ENCODE measurements around the gene EFEMP1.

EFEMP1 gene

GRCh38 chr2:55922291-55922907, 1.2 kb downstream of the EFEMP1 start:
- H3K4me1 Mint-ChIP-seq (ENCODE audit: low read depth in 2 of 2) = peaks cover 0 to 1% of the 10 kb centered on the region in 2 donors
- ATAC-seq (replicated peaks) (no peak), DNase-seq (no peak)
- H3K36me3 Mint-ChIP-seq (ENCODE audit: insufficient read depth) = no peaks in the 10 kb centered on the region
- peaks cover 0 to 5% of the 10 kb centered on the region in 2 donors for H3K9me3 Mint-ChIP-seq
- no peak overlapping the region for H3K4me3 Mint-ChIP-seq
- peaks cover 22 to 26% of the 10 kb centered on the region in 2 donors for H3K27me3 Mint-ChIP-seq
- no peak overlapping the region for H3K27ac Mint-ChIP-seq

DNA sequence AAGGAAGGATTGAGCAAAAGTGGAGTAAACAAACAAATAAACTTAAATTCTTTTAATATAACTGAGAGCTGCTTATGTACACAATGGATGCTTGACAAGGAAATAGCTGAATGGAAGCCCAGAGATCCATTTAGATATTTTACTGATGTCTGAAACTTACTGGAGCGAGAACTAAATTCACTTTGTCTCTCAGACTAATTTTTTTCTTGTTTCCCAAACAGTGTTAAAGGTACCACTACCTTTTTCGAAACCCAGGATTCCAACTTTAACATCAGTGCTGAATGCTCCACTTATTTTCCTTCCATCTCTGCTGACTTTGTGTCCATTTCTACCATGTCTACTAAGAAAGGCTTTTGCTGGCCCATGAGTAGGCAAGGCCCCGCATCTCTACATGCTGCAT, 4.0 kb downstream of the EFEMP1 start:
- Mint-ChIP-seq H3K36me3 (ENCODE audit: insufficient read depth) (no peaks in the 10 kb centered on the region), H3K4me1 (ENCODE audit: low read depth in 2 of 2) (peaks cover 0 to 1% of the 10 kb centered on the region in 2 donors)

GRCh38 chr2:55918856-55919255, 4.7 kb downstream of the EFEMP1 start:
- peaks cover 0 to under 1% of the 10 kb centered on the region in 2 donors for H3K4me1 Mint-ChIP-seq (ENCODE audit: low read depth in 2 of 2)
- no peaks in the 10 kb centered on the region for H3K36me3 Mint-ChIP-seq (ENCODE audit: insufficient read depth)
- ATAC-seq (replicated peaks) (no peak), DNase-seq (no peak)
- peaks cover 15 to 21% of the 10 kb centered on the region in 2 donors for H3K27me3 Mint-ChIP-seq
- H3K27ac Mint-ChIP-seq = no peak overlapping the region
- H3K9me3 Mint-ChIP-seq = peaks cover 0 to 2% of the 10 kb centered on the region in 2 donors
- H3K4me3 Mint-ChIP-seq = no peak overlapping the region

More for the DNA sequence above, 4.0 kb downstream of the EFEMP1 start:
- H3K27ac Mint-ChIP-seq = no peak overlapping the region
- peaks cover 15 to 26% of the 10 kb centered on the region in 2 donors for H3K27me3 Mint-ChIP-seq
- no peak for ATAC-seq (replicated peaks)
- peaks cover 0 to 2% of the 10 kb centered on the region in 2 donors for H3K9me3 Mint-ChIP-seq
- no peak for DNase-seq
- H3K4me3 Mint-ChIP-seq = no peak overlapping the region

GRCh38 chr2:55917713-55918390, 5.7 kb downstream of the EFEMP1 start:
- H3K36me3 Mint-ChIP-seq (ENCODE audit: insufficient read depth) = no peaks in the 10 kb centered on the region
- no peak overlapping the region for H3K27ac Mint-ChIP-seq
- no peak for ATAC-seq (replicated peaks)
- no peak for DNase-seq
- H3K27me3 Mint-ChIP-seq = peaks cover 9 to 11% of the 10 kb centered on the region in 2 donors
- peaks cover 0 to 2% of the 10 kb centered on the region in 2 donors for H3K9me3 Mint-ChIP-seq
- no peaks in the 10 kb centered on the region for H3K4me1 Mint-ChIP-seq (ENCODE audit: low read depth in 2 of 2)
- H3K4me3 Mint-ChIP-seq = no peak overlapping the region

DNA sequence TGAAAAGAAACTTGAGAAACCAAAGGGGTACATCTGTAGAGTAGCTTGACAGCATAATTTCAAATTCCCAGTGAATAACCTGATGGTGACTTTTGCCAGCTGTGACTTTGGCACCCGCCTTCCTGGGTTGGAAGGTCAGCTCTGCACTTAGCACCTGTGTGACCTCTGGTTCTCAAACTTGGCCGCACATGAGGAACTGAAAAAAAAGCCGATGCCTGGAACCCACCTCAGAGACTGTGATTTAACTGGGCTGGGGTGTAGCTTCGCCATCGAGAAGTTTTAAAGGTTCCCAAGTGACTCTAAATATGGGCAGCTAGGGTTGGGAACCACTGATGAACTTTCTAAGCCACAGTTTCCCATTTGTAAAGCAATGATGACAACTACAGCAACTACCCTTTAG, 6.5 kb downstream of the EFEMP1 start:
- Mint-ChIP-seq H3K36me3 (ENCODE audit: insufficient read depth) (no peaks in the 10 kb centered on the region), H3K9me3 (peaks cover 0 to 2% of the 10 kb centered on the region in 2 donors), H3K27me3 (peaks cover 2 to 3% of the 10 kb centered on the region in 2 donors), H3K4me3 (no peak overlapping the region), H3K27ac (no peak overlapping the region), H3K4me1 (ENCODE audit: low read depth in 2 of 2) (no peaks in the 10 kb centered on the region)
- ATAC-seq (replicated peaks) (no peak), DNase-seq (no peak)

- DNase-seq = no peak
- Mint-ChIP-seq H3K27me3 (no peaks in the 10 kb centered on the region), H3K9me3 (peaks cover 0 to 2% of the 10 kb centered on the region in 2 donors), H3K4me3 (no peak overlapping the region), H3K4me1 (ENCODE audit: low read depth in 2 of 2) (no peaks in the 10 kb centered on the region), H3K36me3 (ENCODE audit: insufficient read depth) (no peaks in the 10 kb centered on the region), H3K27ac (no peak overlapping the region)
- ATAC-seq (replicated peaks) = no peak
Observed at GRCh38 chr2:55916473-55917049, 7.0 kb downstream of the EFEMP1 start.

DNA sequence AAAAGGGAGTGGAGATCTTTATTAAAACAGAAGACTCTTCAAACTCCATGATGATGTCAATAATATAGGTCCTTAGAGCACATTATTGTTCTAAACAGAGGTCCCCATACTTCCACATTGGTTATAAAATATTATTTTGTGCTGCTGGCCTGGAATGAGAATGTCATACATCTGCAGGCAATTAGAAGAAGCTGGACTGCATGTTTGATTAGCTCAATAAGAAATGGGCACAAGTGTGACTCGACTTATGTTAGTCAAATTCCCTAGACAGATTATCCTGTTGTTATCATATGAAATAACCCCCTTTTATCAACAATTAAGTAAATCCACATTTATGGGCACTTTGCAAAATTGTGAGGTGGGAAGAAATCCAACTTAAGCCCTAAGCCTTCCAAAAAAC, 8.8 kb downstream of the EFEMP1 start:
- Mint-ChIP-seq H3K27ac (no peak overlapping the region), H3K4me1 (ENCODE audit: low read depth in 2 of 2) (no peaks in the 10 kb centered on the region), H3K4me3 (no peak overlapping the region), H3K27me3 (no peaks in the 10 kb centered on the region), H3K9me3 (peaks cover 0 to 2% of the 10 kb centered on the region in 2 donors), H3K36me3 (ENCODE audit: insufficient read depth) (no peaks in the 10 kb centered on the region)
- ATAC-seq (replicated peaks) (no peak), DNase-seq (no peak)

DNA sequence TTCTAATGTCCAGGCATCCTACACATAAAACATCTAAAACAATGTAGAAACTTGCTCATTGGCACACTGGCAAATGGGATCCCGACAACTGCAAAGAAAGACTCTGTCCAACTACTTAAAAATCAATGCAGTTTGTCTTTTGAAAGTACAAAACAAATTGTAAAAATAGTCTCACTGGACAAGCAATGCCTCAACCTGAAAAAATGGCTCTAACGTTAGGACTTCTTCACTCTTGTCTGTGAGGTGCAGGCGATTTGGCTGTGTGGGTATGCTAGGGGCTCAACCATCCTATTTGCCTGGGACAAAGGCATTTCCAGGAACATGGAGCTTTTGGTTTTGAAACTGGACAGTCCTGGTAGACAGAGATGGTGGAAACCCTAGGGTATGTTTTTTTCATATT, 10.7 kb downstream of the EFEMP1 start:
- ATAC-seq (replicated peaks) (no peak), DNase-seq (no peak)
- Mint-ChIP-seq H3K4me3 (no peak overlapping the region), H3K36me3 (ENCODE audit: insufficient read depth) (no peaks in the 10 kb centered on the region), H3K27me3 (no peaks in the 10 kb centered on the region), H3K9me3 (peaks cover 0 to 2% of the 10 kb centered on the region in 2 donors), H3K4me1 (ENCODE audit: low read depth in 2 of 2) (no peaks in the 10 kb centered on the region), H3K27ac (no peak overlapping the region)

DNA sequence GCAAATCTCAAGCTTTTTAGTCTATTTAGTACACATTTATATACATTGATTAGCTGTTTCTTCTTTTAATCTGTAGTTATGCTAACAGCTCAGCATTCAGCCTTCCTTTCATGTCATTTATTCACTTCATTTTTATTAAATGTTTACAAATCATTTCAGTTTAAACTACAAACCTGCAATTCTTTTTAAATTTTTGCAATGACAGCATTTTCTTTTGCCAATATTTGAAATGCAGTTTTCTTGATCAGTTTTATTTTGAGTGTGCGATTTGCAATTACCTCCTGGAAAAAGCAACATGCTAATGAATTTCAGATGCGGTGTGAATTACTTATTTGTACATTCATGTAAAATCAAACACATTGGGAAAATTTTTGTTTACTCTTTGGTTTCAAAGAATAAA, 13.5 kb downstream of the EFEMP1 start:
- H3K4me3 Mint-ChIP-seq = no peak overlapping the region
- no peaks in the 10 kb centered on the region for H3K27me3 Mint-ChIP-seq
- no peak overlapping the region for H3K27ac Mint-ChIP-seq
- no peaks in the 10 kb centered on the region for H3K36me3 Mint-ChIP-seq (ENCODE audit: insufficient read depth)
- no peak for DNase-seq
- H3K4me1 Mint-ChIP-seq (ENCODE audit: low read depth in 2 of 2) = no peaks in the 10 kb centered on the region
- ATAC-seq (replicated peaks) = no peak
- H3K9me3 Mint-ChIP-seq = no peaks in the 10 kb centered on the region

GRCh38 chr2:55907686-55908085, 15.9 kb downstream of the EFEMP1 start:
- no peak overlapping the region for H3K4me3 Mint-ChIP-seq
- no peaks in the 10 kb centered on the region for H3K9me3 Mint-ChIP-seq
- H3K36me3 Mint-ChIP-seq (ENCODE audit: insufficient read depth) = no peaks in the 10 kb centered on the region
- no peaks in the 10 kb centered on the region for H3K4me1 Mint-ChIP-seq (ENCODE audit: low read depth in 2 of 2)
- ATAC-seq (replicated peaks) (no peak), DNase-seq (no peak)
- H3K27ac Mint-ChIP-seq = no peak overlapping the region
- H3K27me3 Mint-ChIP-seq = no peaks in the 10 kb centered on the region

DNA sequence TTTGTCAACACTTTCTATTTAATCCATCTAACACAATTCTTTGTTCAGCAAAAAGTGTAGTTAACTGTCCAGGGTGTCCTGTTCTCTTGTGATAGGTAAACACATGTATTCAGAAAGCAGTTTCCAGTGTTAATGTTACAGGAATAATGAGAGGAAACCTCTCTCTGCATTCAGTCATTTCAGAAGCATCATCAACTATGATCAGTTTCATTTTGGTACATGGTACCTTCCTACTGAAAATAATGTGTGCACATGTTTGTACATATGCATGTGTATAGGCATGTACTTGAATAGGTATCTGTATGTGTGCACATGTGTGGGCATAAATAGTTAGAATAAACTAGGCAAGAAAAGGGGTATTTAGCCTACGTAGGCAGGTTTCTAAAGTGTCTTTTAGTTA, 16.6 kb downstream of the EFEMP1 start:
- ATAC-seq (replicated peaks) = no peak
- H3K27me3 Mint-ChIP-seq = no peaks in the 10 kb centered on the region
- no peaks in the 10 kb centered on the region for H3K36me3 Mint-ChIP-seq (ENCODE audit: insufficient read depth)
- DNase-seq = no peak
- no peaks in the 10 kb centered on the region for H3K4me1 Mint-ChIP-seq (ENCODE audit: low read depth in 2 of 2)
- no peak overlapping the region for H3K4me3 Mint-ChIP-seq
- H3K9me3 Mint-ChIP-seq = no peaks in the 10 kb centered on the region
- H3K27ac Mint-ChIP-seq = no peak overlapping the region

- H3K4me3 Mint-ChIP-seq = no peak overlapping the region
- no peaks in the 10 kb centered on the region for H3K9me3 Mint-ChIP-seq
- no peak overlapping the region for H3K27ac Mint-ChIP-seq
- DNase-seq (no peak), ATAC-seq (replicated peaks) (no peak)
- H3K36me3 Mint-ChIP-seq (ENCODE audit: insufficient read depth) = no peaks in the 10 kb centered on the region
- no peaks in the 10 kb centered on the region for H3K4me1 Mint-ChIP-seq (ENCODE audit: low read depth in 2 of 2)
- H3K27me3 Mint-ChIP-seq = no peaks in the 10 kb centered on the region
Observed at GRCh38 chr2:55903727-55904126, 19.9 kb downstream of the EFEMP1 start.

DNA sequence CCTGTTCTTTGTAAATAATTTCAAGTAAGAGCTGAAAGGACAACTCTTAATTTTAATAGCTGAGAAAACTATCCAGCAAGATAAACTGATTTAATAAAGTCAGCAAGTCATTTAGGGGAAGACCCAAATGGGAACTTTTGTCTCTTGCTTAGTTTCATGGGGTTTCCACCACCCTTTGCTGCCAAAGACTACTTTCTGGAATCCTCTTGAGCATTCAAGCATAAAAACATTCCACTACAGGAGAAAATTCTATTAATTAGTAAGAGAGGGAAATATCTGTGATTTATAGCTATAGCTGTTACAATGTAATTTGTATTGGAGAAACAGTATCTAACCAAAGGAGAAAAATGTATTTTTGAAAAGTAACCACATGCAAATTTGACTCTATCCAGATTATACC, 20.6 kb downstream of the EFEMP1 start:
- no peaks in the 10 kb centered on the region for H3K36me3 Mint-ChIP-seq (ENCODE audit: insufficient read depth)
- no peaks in the 10 kb centered on the region for H3K9me3 Mint-ChIP-seq
- DNase-seq (no peak), ATAC-seq (replicated peaks) (no peak)
- no peaks in the 10 kb centered on the region for H3K4me1 Mint-ChIP-seq (ENCODE audit: low read depth in 2 of 2)
- no peak overlapping the region for H3K27ac Mint-ChIP-seq
- no peaks in the 10 kb centered on the region for H3K27me3 Mint-ChIP-seq
- no peak overlapping the region for H3K4me3 Mint-ChIP-seq

DNA sequence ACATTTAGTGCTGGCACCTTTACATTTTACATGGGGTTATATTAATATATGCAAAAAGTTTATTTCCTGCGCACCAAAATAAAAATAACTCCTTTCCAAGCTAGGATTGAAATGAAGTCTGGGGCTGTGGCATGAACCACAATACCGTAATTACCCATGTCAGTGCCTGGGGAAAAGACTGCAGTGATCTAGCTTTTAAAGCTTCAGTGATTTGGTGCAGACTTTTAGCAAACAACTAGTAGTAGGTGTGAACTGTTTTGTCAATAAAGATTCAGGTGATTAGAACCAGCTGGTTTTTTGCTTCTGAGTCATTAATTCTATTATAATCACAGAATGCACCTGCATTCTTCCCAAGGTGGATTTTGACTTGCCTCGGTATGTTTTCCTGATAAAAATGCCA, 21.2 kb downstream of the EFEMP1 start:
- DNase-seq = no peak
- Mint-ChIP-seq H3K9me3 (no peaks in the 10 kb centered on the region), H3K27me3 (no peaks in the 10 kb centered on the region), H3K4me1 (ENCODE audit: low read depth in 2 of 2) (no peaks in the 10 kb centered on the region), H3K4me3 (no peak overlapping the region), H3K27ac (no peak overlapping the region), H3K36me3 (ENCODE audit: insufficient read depth) (no peaks in the 10 kb centered on the region)
- no peak for ATAC-seq (replicated peaks)

Measured in effector memory CD8-positive, alpha-beta T cell (primary cell).